ENCODE results near the gene PHOSPHO2.
"Not testable (repeated sequence)": the region's sequence is repeated elsewhere in the genome, so short reads cannot be mapped to it uniquely, and the experiment has no call there.

PHOSPHO2 gene

GRCh38 chr2:169684712-169685111 is 9.6 kb upstream of the PHOSPHO2 start:
- not testable (repeated sequence) for DNase-seq

GRCh38 chr2:169686825-169687224 is 7.4 kb upstream of the PHOSPHO2 start:
- not testable (repeated sequence) for DNase-seq

GRCh38 chr2:169687943-169688342 is 6.3 kb upstream of the PHOSPHO2 start:
- not testable (repeated sequence) for DNase-seq

GRCh38 chr2:169690958-169691357 is 3.3 kb upstream of the PHOSPHO2 start:
- no peak for DNase-seq

- no peak for DNase-seq
These were observed 1.6 kb upstream of the PHOSPHO2 start for GRCh38 chr2:169692718-169693117.

GRCh38 chr2:169693360-169693759 is 909 bp upstream of the PHOSPHO2 start:
- DNase-seq = peak; percentile 21

- no peak for DNase-seq
These were observed 608 bp downstream of the PHOSPHO2 start for GRCh38 chr2:169694894-169695260.

GRCh38 chr2:169696381-169696780 is 2.1 kb downstream of the PHOSPHO2 start:
- DNase-seq = no peak

- DNase-seq = not testable (repeated sequence)
These were observed 4.9 kb downstream of the PHOSPHO2 start for GRCh38 chr2:169699173-169699572.

GRCh38 chr2:169702996-169703395 is 8.7 kb downstream of the PHOSPHO2 start:
- no peak for DNase-seq

GRCh38 chr2:169704160-169704708 is 10.0 kb downstream of the PHOSPHO2 start:
- DNase-seq = no peak

- no peak for DNase-seq
These were observed 11.7 kb downstream of the PHOSPHO2 start for GRCh38 chr2:169705927-169706326.

GRCh38 chr2:169707626-169708025 is 13.4 kb downstream of the PHOSPHO2 start:
- no peak for DNase-seq

- no peak for DNase-seq
These were observed 15.1 kb downstream of the PHOSPHO2 start for GRCh38 chr2:169709331-169709730.

- DNase-seq = no peak
These were observed 15.7 kb downstream of the PHOSPHO2 start for GRCh38 chr2:169709981-169710380.

- DNase-seq = no peak
These were observed 17.7 kb downstream of the PHOSPHO2 start for GRCh38 chr2:169711751-169712509.

GRCh38 chr2:169712791-169713227 is 18.5 kb downstream of the PHOSPHO2 start:
- DNase-seq = no peak

GRCh38 chr2:169713331-169713730 is 19.1 kb downstream of the PHOSPHO2 start:
- DNase-seq = no peak

- no peak for DNase-seq
These were observed 20.4 kb downstream of the PHOSPHO2 start for GRCh38 chr2:169714699-169715098.

- DNase-seq = no peak
These were observed 21.3 kb downstream of the PHOSPHO2 start for GRCh38 chr2:169715379-169716237.

GRCh38 chr2:169716238-169716886 is 22.1 kb downstream of the PHOSPHO2 start:
- DNase-seq = no peak

GRCh38 chr2:169716938-169717690 is 22.8 kb downstream of the PHOSPHO2 start:
- no peak for DNase-seq

Data from activated CD4-positive, alpha-beta T cell treated with anti-CD3 and anti-CD28 coated beads, Interleukin-10, Interleukin-2, amounts not matched to agents 100 ng/mL and 50 ng/mL, durations not matched to agents 16 hours and 8 hours (primary cell).